Fibroblast of lung (primary cell): ENCODE data around the gene TRAP1.

Experiments used
- CTCF ChIP-seq, 2 donors: IDR thresholded peaks in 1 of 2; conservative IDR thresholded peaks in 1 of 2; 1 replicate in 1 of 2; 2 replicates in 1 of 2; pipeline ENCODE4 v1.5.1; 2011 to 2012; ENCODE audit warnings: low read length in 2 of 2, control low read depth in 1 of 2, inconsistent platforms in 1 of 2, low read depth in 1 of 2, mild to moderate bottlenecking in 1 of 2
- EZH2 ChIP-seq: IDR thresholded peaks from 2 replicates; pipeline ENCODE4 v1.5.1; 2012; ENCODE audit warnings: low read length, control low read depth, mild to moderate bottlenecking; ENCODE audit errors: missing control alignments

GRCh38 chr16:3656491-3657468 lies 60.5 kb downstream of the TRAP1 start:
- TF ChIP-seq CTCF (conservative IDR thresholded peaks at IDR 0.05 in 1 of 2, IDR thresholded peaks at IDR 0.05 in 1 of 2; ENCODE audit: low read depth in 1 of 2, low read length in 2 of 2) = no peak
- TF ChIP-seq EZH2 = no peak
